Endometrium (tissue), 2 donors: ENCODE results near the gene RPS6KC1.
A peak's percentile ranks its signal among the peaks of the same experiment; 100 is the strongest.
"Not testable (repeated sequence)": the region's sequence is repeated elsewhere in the genome, so short reads cannot be mapped to it uniquely, and the experiment has no call there.

ENCODE experiments used
- FAIRE-seq: peaks from 2 replicates; lab custom pipeline; 2012; peaks lifted over from hg19 to GRCh38; lab: Jason Lieb, UNC
- donor health status: control.
- donor health status: control.

RPS6KC1 gene, protein sequence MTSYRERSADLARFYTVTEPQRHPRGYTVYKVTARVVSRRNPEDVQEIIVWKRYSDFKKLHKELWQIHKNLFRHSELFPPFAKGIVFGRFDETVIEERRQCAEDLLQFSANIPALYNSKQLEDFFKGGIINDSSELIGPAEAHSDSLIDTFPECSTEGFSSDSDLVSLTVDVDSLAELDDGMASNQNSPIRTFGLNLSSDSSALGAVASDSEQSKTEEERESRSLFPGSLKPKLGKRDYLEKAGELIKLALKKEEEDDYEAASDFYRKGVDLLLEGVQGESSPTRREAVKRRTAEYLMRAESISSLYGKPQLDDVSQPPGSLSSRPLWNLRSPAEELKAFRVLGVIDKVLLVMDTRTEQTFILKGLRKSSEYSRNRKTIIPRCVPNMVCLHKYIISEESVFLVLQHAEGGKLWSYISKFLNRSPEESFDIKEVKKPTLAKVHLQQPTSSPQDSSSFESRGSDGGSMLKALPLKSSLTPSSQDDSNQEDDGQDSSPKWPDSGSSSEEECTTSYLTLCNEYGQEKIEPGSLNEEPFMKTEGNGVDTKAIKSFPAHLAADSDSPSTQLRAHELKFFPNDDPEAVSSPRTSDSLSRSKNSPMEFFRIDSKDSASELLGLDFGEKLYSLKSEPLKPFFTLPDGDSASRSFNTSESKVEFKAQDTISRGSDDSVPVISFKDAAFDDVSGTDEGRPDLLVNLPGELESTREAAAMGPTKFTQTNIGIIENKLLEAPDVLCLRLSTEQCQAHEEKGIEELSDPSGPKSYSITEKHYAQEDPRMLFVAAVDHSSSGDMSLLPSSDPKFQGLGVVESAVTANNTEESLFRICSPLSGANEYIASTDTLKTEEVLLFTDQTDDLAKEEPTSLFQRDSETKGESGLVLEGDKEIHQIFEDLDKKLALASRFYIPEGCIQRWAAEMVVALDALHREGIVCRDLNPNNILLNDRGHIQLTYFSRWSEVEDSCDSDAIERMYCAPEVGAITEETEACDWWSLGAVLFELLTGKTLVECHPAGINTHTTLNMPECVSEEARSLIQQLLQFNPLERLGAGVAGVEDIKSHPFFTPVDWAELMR

GRCh38 chr1:213051127-213051880 is at the start of gene RPS6KC1:
Gene RPS6KC1, plus strand, starts transcription at chr1:213051241. Its CDS starts 164 bp downstream, at chr1:213051405.
- FAIRE-seq: no peak

- no peak for FAIRE-seq
Measured at GRCh38 chr1:213003256-213003655, 47.8 kb upstream of the RPS6KC1 start.

DNA sequence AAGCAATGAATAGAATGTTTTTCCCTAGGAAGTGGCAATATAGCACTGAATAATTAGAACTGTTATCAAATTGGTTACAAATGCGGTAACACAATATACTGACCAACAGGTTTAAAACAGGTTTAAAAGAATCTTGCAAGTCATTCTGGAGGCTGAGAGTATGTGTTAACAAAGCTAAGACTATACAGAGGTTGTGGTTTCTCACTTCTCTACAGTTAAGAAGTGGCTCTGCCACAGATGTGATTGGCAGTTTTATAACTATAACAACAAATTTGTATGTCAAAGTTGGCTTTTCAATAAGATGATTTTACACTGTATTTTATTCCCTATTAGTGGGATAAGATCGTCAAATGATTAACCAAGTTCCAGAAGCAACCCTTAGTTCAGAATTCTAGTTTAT is 42.5 kb upstream of the RPS6KC1 start:
- FAIRE-seq: no peak

DNA sequence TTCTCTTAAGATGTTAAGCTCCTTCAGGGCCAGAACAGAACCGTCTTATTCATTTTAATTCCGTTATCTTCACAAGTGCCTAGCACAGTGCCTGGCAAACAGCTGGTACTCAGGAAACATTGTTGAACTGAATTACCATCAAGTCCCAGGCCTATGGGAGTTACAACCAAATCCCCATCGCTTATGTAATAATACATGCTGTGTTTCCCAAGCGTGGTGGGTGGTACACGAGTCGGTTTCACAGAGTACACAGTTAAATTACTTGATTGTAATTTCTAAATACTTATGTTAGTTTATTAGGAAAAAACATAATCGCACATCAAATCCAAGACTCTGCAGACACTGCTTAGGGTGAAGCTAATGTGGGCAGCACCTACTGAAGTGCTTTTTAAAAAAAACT is 36.4 kb upstream of the RPS6KC1 start:
- FAIRE-seq: no peak

GRCh38 chr1:213015099-213016050 is 35.7 kb upstream of the RPS6KC1 start, which contains the start of gene ANGEL2:
Gene ANGEL2, minus strand, starts transcription at chr1:213015867. Its CDS starts 196 bp downstream, at chr1:213015671.
- FAIRE-seq: peak; percentile 82

DNA sequence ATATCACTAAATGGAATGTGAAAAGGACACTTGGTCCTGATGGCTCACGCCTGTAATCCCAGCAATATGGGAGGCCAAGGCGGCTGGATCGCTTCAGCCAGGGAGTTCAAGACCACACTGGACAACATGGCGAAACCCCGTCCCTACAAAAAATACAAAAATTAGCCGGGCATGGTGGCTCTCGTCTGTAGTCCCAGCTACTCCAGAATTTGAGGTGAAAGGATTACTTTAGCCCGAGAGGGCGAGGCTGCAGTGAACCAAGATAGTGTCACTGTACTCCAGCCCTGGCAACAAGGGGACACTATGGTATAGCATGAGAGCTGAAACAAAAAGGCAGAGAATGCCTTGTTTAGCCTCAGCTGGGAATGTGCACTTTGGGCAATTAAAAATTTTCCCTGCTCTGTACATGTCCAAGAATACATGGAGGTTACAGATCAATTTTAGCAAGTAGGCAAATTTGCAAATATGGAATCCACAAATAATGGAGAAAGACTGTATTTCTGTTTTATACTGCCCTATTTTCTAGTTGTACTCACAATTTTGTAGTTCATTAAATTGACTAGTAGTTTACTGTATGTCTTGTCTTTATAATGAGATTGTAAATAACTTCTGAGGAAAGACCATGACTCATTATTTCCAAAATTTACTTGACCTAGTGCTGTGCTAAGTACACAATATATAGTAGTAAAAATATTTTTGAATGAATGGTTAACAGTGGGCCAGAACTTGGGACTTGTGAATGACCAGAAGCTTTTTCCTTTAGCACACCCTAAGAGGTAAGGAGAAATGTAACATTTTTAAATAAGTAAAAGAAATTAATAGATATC is 33.4 kb upstream of the RPS6KC1 start:
- no peak for FAIRE-seq

GRCh38 chr1:213019450-213019849 is 31.6 kb upstream of the RPS6KC1 start:
- no peak for FAIRE-seq

DNA sequence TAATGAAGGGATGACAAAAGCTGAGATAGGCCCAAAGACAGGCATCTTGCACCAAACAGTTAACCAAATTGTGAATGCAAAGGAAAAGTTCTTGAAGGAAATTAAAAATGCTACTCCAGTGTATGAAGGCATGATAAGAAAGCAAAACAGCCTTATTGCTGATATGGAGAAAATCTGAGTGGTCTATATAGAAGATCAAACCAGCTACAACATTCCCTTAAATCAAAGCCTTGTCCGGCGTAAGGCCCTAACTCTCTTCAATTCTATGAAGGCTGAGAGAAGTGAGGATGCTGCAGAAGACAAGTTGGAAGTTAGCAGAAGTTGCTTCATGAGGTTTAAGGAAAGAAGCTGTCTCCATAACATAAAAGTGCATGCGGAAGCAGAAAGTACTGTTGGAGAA is 31.0 kb upstream of the RPS6KC1 start:
- FAIRE-seq: no peak

GRCh38 chr1:213027024-213027423 is 24.0 kb upstream of the RPS6KC1 start:
- FAIRE-seq: not testable (repeated sequence)

GRCh38 chr1:213032651-213033050 is 18.4 kb upstream of the RPS6KC1 start:
- FAIRE-seq: no peak

DNA sequence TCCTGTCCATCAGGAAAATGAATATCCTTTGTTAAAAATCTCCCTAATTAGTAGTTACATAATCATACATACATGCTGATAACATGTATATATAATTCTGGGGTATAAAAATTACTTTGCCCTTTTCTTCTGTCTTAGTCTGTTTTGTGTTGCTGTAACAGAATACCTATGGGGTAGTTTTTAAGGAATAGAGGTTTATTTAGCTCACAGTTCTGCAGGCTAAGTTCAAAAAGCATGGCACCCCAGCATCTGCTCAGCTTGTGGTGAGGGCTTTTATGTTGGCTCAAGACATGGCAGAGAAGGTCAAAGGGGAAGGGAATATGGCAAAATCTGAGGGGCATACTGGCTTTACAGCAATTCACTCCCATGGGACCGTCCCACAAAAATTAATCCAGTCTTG is 16.3 kb upstream of the RPS6KC1 start:
- FAIRE-seq: no peak

GRCh38 chr1:213035573-213035972 is 15.5 kb upstream of the RPS6KC1 start:
- FAIRE-seq: no peak

GRCh38 chr1:213041443-213041842 is 9.6 kb upstream of the RPS6KC1 start:
- FAIRE-seq: no peak

DNA sequence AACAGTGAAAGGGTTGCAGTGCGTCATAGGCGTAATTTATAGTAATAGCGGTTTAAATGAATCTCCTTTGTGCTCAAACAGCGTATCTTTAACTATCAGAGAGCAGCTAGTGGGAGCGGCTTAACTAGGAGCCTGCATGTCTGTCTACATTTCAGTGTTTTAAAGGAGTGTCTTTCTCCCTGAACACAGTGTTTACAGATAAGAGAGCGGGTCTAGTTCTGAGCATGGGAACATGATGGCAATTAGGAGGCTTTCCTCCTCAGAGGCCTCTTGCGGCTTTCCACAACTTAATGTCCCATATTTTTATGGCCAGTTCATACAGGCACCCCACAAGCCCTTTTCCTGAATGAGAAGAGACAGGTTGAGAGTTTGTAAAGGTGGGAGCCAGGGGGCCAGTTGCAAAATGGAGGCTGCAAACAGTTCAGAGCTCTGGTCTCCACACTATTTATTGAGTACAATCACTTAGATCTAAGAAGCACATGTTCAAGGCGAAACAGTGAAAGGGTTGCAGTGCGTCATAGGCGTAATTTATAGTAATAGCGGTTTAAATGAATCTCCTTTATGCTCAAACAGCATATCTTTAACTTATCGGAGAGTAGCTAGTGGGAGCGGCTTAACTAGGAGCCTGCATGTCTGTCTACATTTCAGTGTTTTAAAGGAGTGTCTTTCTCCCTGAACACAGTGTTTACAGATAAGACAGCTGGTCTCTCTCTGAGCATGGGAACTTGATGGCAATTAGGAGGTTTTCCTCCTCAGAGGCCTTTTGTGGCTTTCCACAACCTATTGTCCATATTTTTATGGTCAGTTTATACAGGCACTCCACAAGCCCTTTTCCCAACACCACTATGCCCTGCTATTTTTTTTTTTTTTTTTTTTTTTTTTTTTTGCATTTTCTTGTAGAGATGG is 5.5 kb upstream of the RPS6KC1 start:
- not testable (repeated sequence) for FAIRE-seq

- FAIRE-seq: no peak
Measured at GRCh38 chr1:213049232-213049631, 1.8 kb upstream of the RPS6KC1 start.

DNA sequence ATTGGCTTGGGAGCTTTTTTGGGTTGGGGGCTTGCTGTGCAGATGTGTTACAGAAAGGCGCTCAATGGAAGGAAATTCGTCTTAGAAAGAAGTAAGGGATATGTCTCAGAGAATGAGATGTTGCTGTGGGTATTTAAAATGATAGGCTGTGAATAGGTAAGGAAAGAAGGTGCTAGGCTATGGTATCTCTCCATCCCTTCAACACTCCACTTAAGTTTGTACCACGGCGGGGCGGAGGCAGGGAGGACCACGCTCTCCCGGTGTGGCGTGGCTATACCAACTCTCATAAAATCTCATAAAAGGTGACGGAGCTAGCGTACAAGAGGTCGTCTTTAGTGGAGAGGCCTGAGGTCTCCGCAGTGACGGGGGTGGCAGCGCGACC is 305 bp upstream of the RPS6KC1 start:
- no peak for FAIRE-seq

- FAIRE-seq: no peak
Measured at GRCh38 chr1:213051881-213052202, 801 bp downstream of the RPS6KC1 start.

DNA sequence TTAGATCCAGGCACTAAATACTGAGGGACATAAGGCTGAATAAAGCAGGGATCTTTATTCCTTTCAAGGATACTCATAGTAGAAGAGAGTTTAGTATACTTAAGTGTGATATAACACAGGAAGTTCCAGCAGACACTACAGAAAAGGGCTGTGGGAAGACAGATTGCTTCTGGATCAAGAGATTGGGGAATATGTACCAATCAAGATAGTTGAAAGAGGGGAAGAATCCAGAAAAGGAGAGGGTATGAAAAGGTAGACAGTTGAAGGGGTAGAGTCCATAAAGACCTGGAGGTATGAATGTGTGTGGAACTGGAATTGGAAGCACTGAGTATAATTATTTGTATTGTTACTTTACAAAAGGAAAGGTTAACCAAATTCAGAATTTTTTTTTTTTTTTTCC is 2.4 kb downstream of the RPS6KC1 start:
- no peak for FAIRE-seq

- no peak for FAIRE-seq
Measured at GRCh38 chr1:213054142-213054541, 3.1 kb downstream of the RPS6KC1 start.
